Osteoblast (primary cell): ENCODE data around the gene AGBL5. TPM values are rescaled to one million over a fixed set of nuclear protein-coding genes. Genes with fewer than 3 reads are reported as not detected.

Source experiments
- DNase-seq: peaks from one replicate; pipeline ENCODE4 v3.0.0; 2011; ENCODE audit warnings: low spot score, mixed read lengths; ENCODE audit not compliant: insufficient read length; ENCODE audit errors: missing footprints
- H2AFZ ChIP-seq: 2 replicates; pipeline ENCODE4 v1.6.0; 2011; ENCODE audit warnings: mild to moderate bottlenecking, low read length
- H3K27ac ChIP-seq: 2 replicates; pipeline ENCODE4 v1.5.1; 2011; ENCODE audit warnings: mild to moderate bottlenecking, low read depth, low read length, moderate library complexity
- H3K27me3 ChIP-seq: 2 replicates; pipeline ENCODE4 v1.6.0; 2012; ENCODE audit warnings: mild to moderate bottlenecking, control low read depth, inconsistent platforms, low read length, moderate library complexity; ENCODE audit not compliant: insufficient read depth
- H3K36me3 ChIP-seq: 2 replicates; pipeline ENCODE4 v1.5.1; 2011; ENCODE audit warnings: mild to moderate bottlenecking, low read length, control low read depth, moderate library complexity; ENCODE audit not compliant: insufficient read depth
- H3K4me1 ChIP-seq: 2 replicates; pipeline ENCODE4 v1.5.1; 2011; ENCODE audit warnings: mild to moderate bottlenecking, low read length, control low read depth, moderate library complexity; ENCODE audit not compliant: insufficient read depth
- H3K4me2 ChIP-seq: 2 replicates; pipeline ENCODE4 v1.6.0; 2011; ENCODE audit warnings: mild to moderate bottlenecking, low read length; ENCODE audit not compliant: insufficient read depth
- H3K4me3 ChIP-seq: fragments of 200-600 bp; sonication (generic); 3 replicates; pipeline ENCODE4 v1.5.1; 2012; ENCODE audit warnings: mild to moderate bottlenecking, low read length, inconsistent platforms; ENCODE audit not compliant: insufficient read depth
- H3K79me2 ChIP-seq: 2 replicates; pipeline ENCODE4 v1.6.0; 2012; ENCODE audit warnings: mild to moderate bottlenecking, low read length, control low read depth, inconsistent platforms; ENCODE audit not compliant: insufficient read depth
- H3K9me3 ChIP-seq: 2 replicates; pipeline ENCODE4 v1.5.1; 2011; ENCODE audit warnings: low read depth, low read length, control low read depth
- H4K20me1 ChIP-seq: 2 replicates; pipeline ENCODE4 v1.6.0; 2012; ENCODE audit warnings: mild to moderate bottlenecking, low read length, control low read depth; ENCODE audit not compliant: insufficient read depth
- CTCF ChIP-seq: IDR thresholded peaks from 2 replicates; pipeline ENCODE4 v1.5.1; 2011; ENCODE audit warnings: mild to moderate bottlenecking, low read depth, low read length, moderate library complexity; ENCODE audit errors: extremely low read depth
- total RNA-seq: library from RNA; depleted of rRNA; stranded (reverse); fragments of >200 nt; gene quantifications from 2 replicates; pipeline ENCODE4 v1.2.3, GENCODE V29; 2012

Gene AGBL5
- total RNA-seq, 1 donor, result 24.6 TPM

- H3K4me3 ChIP-seq, result no peak overlapping the region
- peak; percentile 75 for DNase-seq
- no peak overlapping the region for H3K4me2 ChIP-seq
- H3K27me3 ChIP-seq, result no peaks in the 10 kb centered on the region
- H3K4me1 ChIP-seq, result no peaks in the 10 kb centered on the region
- no peak for TF ChIP-seq CTCF
- no peak overlapping the region for H2AFZ ChIP-seq
- no peak overlapping the region for H3K27ac ChIP-seq
- H3K79me2 ChIP-seq, result peaks cover 29% of the 10 kb centered on the region
- H4K20me1 ChIP-seq, result peaks cover 21% of the 10 kb centered on the region
- H3K36me3 ChIP-seq, result peaks cover 15% of the 10 kb centered on the region
- no peaks in the 10 kb centered on the region for H3K9me3 ChIP-seq
These were observed 24.2 kb upstream of the AGBL5 start for GRCh38 chr2:27027211-27027651.

DNA sequence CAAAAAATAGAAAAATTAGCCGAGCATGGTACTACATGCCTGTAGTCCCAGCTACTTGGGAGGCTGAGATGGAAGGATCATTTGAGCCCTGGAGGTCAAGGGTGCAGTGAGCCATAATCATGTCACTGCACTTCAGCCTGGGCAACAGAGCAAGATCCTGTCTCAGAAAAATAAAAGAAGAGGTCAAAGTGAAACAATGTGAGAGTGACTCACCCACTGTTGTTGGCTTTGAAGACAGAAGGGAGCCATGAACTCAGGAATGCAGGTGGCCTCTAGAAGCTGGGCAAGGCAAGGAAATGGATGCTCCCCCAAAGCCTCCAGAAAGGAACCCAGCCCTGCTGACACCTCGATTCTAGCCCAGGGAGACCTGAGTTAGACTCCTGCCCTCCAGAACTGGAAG is 22.4 kb upstream of the AGBL5 start:
- Histone ChIP-seq H3K27ac (no peak overlapping the region), H3K9me3 (no peaks in the 10 kb centered on the region), H3K36me3 (peaks cover 5% of the 10 kb centered on the region), H3K27me3 (no peaks in the 10 kb centered on the region), H4K20me1 (peaks cover 15% of the 10 kb centered on the region), H3K4me2 (no peak overlapping the region), H3K79me2 (peaks cover 47% of the 10 kb centered on the region), H2AFZ (no peak overlapping the region), H3K4me1 (peaks cover 4% of the 10 kb centered on the region), H3K4me3 (no peak overlapping the region)
- no peak for TF ChIP-seq CTCF
- no peak for DNase-seq

DNA sequence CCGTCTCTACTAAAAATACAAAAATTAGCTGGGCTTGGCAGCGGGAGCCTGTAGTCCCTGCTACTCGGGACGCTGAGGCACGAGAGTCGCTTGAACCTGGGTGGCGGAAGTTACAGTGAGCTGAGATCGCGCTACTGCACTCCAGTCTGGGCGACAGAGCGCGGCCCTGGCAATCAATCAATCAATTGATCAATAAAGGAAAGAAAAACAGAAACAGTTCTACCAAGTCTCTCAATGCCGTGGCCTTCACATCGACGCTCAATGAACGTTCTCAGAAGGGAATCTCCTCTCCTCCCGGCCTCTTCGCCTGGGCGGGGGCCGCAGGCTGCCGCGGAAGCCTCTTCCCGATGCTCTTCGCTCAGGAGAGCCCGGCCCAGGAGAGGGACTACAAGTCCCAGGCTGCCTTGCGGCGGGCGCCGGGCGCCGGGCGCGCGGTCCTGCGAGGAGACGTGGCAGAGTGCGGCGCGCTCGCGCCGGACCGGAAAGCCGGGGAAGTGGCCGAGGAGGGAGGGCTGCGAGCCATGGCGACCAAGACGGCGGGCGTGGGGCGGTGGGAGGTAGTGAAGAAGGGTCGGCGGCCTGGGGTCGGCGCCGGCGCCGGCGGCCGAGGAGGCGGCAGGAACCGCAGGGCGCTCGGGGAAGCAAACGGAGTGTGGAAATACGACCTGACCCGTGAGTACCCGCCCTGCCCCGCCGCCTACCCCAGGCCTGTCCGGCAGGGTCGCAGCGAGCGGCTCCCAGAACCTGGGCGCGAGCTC is 18.8 kb upstream of the AGBL5 start, which contains the start of gene TMEM214:
TSS of gene TMEM214 (plus strand) at position 471 of the 758 bp plus-strand sequence. CDS start at position 522, 51 bp downstream.
- peaks cover 40% of the 10 kb centered on the region for H4K20me1 ChIP-seq
- no peaks in the 10 kb centered on the region for H3K27me3 ChIP-seq
- peak within 1 kb of the TSS; percentile 99 for H3K4me2 ChIP-seq
- peak; percentile 100 for DNase-seq
- no peak for TF ChIP-seq CTCF
- peaks cover 12% of the 10 kb centered on the region for H3K4me1 ChIP-seq
- no peaks in the 10 kb centered on the region for H3K9me3 ChIP-seq
- peak within 1 kb of the TSS; percentile 100 for H3K4me3 ChIP-seq
- H3K36me3 ChIP-seq, result peaks cover 33% of the 10 kb centered on the region
- H2AFZ ChIP-seq, result peak within 1 kb of the TSS; percentile 92
- H3K27ac ChIP-seq, result peak within 1 kb of the TSS; percentile 85
- H3K79me2 ChIP-seq, result peaks cover 70% of the 10 kb centered on the region

DNA sequence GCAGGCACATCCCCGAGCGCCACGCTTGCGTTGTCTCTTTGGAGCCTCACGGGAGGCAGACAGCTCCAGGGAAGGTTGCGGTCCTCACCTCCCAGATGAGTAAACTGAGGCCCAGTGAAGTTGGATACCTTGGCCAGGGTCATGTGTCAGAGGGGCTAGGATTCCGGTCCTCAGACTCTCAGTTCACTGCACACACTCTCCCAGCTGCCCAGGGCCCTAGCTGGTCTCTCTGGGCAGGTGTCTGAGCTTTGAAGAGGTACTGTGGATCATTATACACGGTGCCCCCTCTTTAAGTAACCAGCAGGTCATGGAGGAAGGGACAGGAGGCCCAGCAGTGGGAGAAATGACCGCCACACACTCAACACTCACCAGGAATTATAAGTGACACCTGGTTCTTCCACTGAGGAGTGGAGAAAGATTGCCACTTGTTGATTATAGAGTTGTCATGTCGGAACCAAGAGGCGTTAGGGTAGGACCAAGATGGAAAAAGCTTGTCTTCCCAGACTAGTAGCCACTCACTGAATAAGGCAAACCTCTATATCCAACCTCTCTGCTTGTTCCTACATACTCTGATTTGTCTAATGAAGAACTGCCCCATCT is 18.1 kb upstream of the AGBL5 start:
- Histone ChIP-seq H3K4me2 (peak overlapping the region; percentile 99), H2AFZ (peak overlapping the region; percentile 79), H3K79me2 (peaks cover 66% of the 10 kb centered on the region), H3K27me3 (no peaks in the 10 kb centered on the region), H3K4me3 (peak overlapping the region; percentile 100), H4K20me1 (peaks cover 39% of the 10 kb centered on the region), H3K27ac (peak overlapping the region; percentile 85), H3K36me3 (peaks cover 39% of the 10 kb centered on the region), H3K9me3 (no peaks in the 10 kb centered on the region), H3K4me1 (peaks cover 12% of the 10 kb centered on the region)
- DNase-seq, result no peak
- no peak for TF ChIP-seq CTCF
